DND-41 (cell line): ENCODE data around the gene HSPA1B.

Experiments used
- CTCF ChIP-seq: IDR thresholded peaks from 2 replicates; pipeline ENCODE4 v1.5.1; 2012; ENCODE audit warnings: borderline replicate concordance, low read length, moderate library complexity, mild to moderate bottlenecking; ENCODE audit not compliant: poor library complexity, severe bottlenecking; ENCODE audit errors: extremely low read depth
- EZH2 ChIP-seq: IDR thresholded peaks from 3 replicates; pipeline ENCODE4 v1.6.1; 2012; ENCODE audit warnings: borderline replicate concordance, low read depth, mild to moderate bottlenecking, moderate library complexity, low read length, inconsistent platforms; ENCODE audit not compliant: severe bottlenecking

- TF ChIP-seq CTCF (no peak), EZH2 (no peak)
Measured at GRCh38 chr6:31831350-31832215, 4.0 kb downstream of the HSPA1B start.
